HL-60/S4 treated with retinoic acid at 250 ng/mL for 4 days and 3 days (cell line): ENCODE results near the gene TNFSF18.
"Not testable (repeated sequence)": the region's sequence is repeated elsewhere in the genome, so short reads cannot be mapped to it uniquely, and the experiment has no call there.

Source experiments
- in situ Hi-C: fragments of 300-500 bp; cut with MboI; formaldehyde crosslinking; loops from 2 replicates; pipeline ENCODE4 v1.7.0; 2022; ENCODE audit warnings: low sequenced_read_pairs

The TNFSF18 gene

DNA sequence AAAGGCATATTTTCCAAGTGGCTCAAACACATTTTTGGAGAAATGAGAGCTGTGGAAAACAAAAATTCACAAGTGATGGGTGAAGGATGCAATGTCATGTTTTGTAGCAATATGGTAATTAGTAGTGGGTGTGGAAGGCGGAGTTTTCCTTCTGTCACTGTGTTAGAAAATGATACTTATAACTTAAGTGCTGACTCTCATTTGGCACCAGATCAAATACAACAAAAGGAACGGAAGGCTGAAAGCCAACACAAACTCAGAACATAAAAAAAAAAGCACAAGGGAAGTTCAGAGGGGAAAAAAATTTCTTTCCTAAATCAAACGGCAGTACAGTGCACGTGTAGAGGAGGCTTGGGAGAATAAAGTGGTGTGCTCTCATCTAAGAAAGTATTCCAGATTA is at the start of gene TNFSF18:
TNFSF18 (minus strand) TSS at position 77 of the 400 bp plus-strand sequence; CDS start at position 32, 45 bp downstream.
- in situ Hi-C loops, result no loop called here

DNA sequence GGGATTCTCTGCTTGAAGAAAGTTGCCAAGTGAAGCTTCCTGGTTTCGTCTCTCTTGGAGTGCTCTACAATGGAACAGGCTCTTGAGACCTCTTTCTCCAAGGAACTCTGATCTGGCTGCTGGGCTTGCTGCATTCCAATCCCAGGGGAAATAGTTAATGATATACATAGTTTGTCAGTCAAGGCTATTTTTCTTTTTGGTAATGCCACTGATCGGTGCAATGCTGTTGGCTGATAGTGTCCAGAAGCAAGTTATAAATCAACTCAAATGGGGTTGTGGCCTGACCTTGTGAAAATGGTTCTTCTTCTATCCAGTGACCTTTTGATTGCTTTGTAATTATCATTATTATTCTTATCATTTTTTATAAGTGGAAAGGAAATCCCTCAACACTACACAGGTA is 48.4 kb upstream of the TNFSF18 start:
- in situ Hi-C loops, result no loop called here

DNA sequence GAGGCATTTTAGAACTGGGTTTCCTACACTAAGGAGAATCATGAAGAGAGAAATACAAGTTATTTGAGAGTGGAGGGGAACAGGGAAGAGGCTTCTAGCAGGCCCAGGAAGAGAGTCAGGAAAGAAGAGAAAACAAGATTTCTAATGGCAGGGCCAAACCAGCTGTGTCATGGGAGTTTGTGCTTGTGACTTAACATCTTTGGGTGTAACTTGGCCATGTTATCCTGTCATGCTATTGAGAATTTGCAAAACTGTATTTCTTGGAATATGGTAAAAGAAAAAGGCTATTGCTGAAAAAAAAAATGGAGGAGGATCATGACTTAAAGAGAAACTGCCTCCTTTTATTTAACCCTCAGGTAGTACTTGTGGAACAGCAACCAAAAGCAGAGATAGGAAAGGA is 47.4 kb upstream of the TNFSF18 start:
- in situ Hi-C loops, result no loop called here

- in situ Hi-C loops, result no loop called here
These were observed 46.3 kb upstream of the TNFSF18 start for GRCh38 chr1:173097001-173097400.

- in situ Hi-C loops, result no loop called here
These were observed 44.9 kb upstream of the TNFSF18 start for GRCh38 chr1:173095632-173096031.

DNA sequence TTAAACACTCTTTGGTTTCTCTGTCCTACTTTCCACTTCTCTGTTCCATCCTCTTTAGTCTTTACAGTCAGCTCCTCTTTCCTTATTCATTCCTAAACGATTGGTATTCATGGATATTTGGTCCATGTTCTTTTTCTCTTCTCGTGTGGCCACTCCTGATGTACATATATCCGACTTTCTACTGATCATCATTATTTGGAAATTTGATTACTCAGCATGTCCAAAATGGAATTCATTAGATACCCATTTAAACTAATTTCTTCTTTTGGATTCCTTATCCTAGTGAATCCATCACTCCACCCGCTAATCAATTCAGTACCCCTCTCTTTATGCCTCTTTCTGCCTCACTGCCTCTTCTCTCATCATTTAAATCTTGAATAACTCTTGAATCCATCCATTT is 43.8 kb upstream of the TNFSF18 start:
- in situ Hi-C loops, result no loop called here

DNA sequence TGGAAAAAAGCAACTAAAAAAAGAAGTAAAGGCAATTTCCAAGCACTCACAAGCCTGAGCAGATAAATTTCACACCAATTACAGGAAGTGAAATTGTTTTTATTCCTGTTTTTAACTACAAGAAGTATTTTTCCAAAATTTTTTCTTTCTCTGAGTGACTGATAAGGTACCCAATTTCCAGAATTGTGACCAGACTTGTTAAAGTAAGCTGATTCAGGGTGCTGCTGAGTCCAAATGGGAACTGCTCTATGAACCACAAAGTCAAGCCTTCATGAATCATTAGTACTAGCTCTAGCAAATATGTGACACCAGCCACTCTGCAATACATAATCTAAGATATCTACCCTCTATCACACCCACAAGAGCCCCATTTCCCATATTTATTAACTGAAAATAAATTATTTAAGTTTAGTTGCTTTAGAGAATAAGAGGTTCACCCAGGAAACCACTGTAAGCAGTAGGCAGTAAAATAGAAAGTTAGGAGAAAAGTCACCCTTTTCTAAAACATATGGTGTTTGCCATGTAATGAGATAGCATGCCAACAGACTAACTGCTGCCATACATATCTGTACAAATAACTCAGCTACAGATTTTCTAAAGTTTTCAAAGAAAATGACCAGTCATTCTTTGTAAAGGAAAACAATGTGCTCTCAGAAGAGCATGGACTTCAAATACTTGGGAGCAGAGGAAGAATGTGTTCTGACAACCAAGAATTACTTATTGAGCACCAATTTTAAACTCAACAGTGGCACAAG is 43.1 kb upstream of the TNFSF18 start:
- in situ Hi-C loops, result no loop called here

- in situ Hi-C loops, result no loop called here
These were observed 33.6 kb upstream of the TNFSF18 start for GRCh38 chr1:173084292-173084691.

DNA sequence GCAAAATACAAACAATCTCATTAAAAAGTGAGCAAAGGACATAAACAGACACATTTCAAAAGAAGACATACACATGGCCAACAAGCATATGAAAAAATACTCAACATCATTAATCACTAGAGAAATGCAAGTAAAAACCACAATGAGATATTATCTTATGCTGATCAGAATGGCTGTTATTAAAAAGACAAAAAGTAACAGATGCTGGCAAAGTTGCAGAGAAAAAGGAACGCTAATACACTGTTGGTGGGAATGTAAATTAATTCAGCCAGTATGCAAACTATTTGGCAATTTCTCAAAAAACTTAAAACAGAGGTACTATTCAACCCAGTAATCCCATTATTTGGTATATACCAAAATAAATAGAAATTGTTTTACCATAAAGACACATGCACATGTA is 32.2 kb upstream of the TNFSF18 start:
- in situ Hi-C loops, result no loop called here

DNA sequence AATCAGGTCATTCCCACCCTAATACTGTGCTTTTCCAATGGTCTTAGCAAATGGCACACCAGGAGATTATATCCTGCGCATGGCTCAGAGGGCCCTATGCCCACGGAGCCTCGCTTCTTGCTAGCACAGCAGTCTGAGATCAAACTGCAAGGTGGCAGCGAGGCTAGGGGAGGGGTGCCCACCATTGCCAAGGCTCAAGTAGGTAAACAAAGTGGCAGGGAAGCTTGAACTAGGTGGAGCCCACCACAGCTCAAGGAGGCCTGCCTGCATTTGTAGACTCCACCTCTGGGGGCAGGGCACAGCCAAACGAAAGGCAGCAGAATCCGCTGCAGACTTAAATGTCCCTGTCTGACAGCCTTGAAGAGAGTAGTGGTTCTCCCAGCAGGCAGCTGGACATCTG is 23.5 kb upstream of the TNFSF18 start:
- in situ Hi-C loops, result not testable (repeated sequence)

GRCh38 chr1:173064011-173064410 is 13.3 kb upstream of the TNFSF18 start:
- in situ Hi-C loops, result no loop called here

GRCh38 chr1:173063171-173063570 is 12.4 kb upstream of the TNFSF18 start:
- in situ Hi-C loops, result no loop called here

DNA sequence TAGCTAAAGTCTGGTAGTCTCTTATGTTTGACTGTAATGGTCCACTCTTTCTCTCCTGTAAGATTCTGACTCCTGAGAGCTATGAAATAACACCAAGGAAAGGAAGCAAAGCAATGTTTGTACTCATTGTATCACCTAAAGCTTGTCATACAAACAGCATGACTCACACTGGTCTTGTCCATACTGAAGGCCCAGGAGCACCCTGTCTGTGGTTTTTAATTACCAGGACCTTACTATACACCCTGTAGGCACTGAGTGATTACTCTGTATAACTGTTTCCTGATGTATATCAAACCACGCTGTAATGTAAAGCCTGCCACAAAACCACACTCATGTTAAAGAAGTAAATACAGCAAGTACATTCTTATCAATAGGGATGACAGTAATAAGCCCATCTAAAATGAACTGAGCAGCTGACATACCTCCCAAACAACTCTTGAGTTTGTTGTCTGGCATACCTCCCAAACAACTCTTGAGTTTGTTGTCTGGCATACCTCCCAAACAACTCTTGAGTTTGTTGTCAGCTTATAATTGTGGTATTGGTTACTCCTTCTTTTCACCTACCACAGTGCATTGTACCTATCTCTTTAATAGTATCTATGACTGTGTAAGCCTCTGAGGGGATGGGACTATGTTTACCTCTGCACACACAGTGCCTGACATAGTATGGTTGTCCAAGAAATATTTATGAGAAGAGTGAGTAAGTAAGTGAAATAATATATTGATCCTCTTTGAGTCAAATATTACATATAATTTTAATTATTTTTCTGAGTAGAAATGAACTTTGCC is 11.6 kb upstream of the TNFSF18 start:
- in situ Hi-C loops, result no loop called here

GRCh38 chr1:173058556-173058955 is 7.8 kb upstream of the TNFSF18 start:
- in situ Hi-C loops, result no loop called here

GRCh38 chr1:173057984-173058383 is 7.2 kb upstream of the TNFSF18 start:
- in situ Hi-C loops, result no loop called here

- in situ Hi-C loops, result no loop called here
These were observed 5.6 kb upstream of the TNFSF18 start for GRCh38 chr1:173056365-173056764.

DNA sequence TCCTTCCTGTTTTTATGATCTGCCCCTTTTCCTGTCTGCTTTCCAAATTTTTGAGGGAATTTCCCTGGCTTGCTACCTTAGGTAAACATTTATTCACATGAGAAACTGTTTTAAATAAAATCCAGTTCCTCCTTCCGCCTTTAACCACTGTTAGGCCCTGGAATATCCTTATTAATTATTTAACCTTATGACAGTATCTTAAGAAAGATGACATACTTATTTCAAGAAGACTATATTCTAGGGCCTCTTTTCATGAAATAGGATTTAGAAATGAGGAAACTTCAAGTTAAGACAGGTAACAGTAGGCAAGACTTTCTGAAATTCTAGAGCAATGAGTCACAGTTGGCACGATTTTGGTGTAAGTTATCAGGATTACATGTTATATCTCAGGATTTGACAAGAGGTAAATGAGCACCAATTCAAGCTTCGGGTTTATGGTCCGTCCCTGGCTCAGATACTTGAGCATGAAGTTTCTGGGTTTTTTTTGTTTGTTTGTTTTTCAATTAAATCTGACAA is 2.0 kb upstream of the TNFSF18 start:
- in situ Hi-C loops, result no loop called here

- in situ Hi-C loops, result no loop called here
These were observed 1.5 kb downstream of the TNFSF18 start for GRCh38 chr1:173049322-173049633.

DNA sequence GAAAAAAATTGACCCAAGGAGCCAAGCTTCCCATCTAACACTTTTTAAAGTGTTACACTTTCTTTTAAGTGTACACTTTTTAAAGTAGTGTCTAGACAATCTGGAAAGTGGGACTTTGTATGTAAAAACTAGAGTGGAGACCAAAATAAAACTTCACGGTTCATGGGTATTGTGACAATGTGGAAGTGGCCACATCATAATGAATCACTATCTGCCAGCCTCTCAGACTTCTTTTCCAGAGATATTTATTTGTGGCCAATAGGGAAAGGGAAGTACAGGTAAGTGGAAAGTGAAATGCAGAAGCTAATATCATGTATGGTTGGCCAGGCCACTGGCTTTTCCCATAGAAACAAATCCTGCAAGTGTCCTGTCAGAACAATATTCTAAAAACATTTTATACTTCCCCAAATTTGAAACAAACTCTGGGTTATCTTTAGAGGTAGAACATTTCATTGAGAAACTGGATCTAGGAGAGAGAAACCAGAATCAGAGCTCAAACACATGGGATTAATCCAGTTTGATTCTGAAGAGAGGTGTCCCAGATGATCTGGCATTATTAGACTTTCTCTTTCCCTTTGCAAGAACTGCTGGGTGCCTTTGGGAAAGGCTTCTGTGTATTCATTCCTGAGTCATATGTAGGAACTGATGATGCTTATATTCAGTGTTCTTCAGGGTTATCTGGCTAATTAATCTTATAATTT is 2.0 kb downstream of the TNFSF18 start:
- in situ Hi-C loops, result no loop called here

- in situ Hi-C loops, result no loop called here
These were observed 6.1 kb downstream of the TNFSF18 start for GRCh38 chr1:173044656-173045055.

GRCh38 chr1:173043253-173043652 is 7.5 kb downstream of the TNFSF18 start:
- in situ Hi-C loops, result no loop called here

DNA sequence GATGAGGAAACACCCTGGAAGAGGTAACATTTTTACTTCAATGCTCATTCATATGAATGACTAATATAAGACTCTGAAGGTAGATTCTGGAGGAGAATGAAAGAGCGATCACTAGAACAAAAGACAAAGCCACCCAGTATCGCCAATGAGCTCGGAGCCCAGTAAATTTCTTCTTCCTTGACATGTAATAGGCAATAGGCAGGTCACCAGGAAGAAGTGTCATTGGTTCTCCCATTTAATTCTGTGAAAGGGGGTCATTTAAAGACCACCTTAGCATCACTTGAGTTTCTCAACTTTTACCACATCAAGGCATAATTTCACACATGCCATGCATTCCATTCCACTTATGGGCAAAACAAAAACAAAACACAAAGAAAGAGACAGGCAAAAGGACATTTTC is 7.9 kb downstream of the TNFSF18 start:
- in situ Hi-C loops, result no loop called here
